ENCODE data around the gene KIF12. TPM values are rescaled to one million over a fixed set of nuclear protein-coding genes. Genes with fewer than 3 reads are reported as not detected.

Gene KIF12
- total and polyA plus RNA-seq, 2 donors (not counting 1 experiment from before 2014, with no cell fraction given): not detected

GRCh38 chr9:114105236-114105635, 6.1 kb upstream of the KIF12 start:
- no peaks in the 10 kb centered on the region for H3K4me1 ChIP-seq (ENCODE audit: control insufficient read depth, extremely low read depth, insufficient read depth, low read length)
- no peak overlapping the region for H3K4me3 ChIP-seq (replicated peaks in 1 of 4; ENCODE audit: control extremely low read depth in 1 of 4, insufficient read depth in 1 of 4, low read depth in 3 of 4, low read length in 4 of 4)
- H3K9ac ChIP-seq (ENCODE audit: insufficient read depth, low read length): no peak overlapping the region
- H3K27me3 ChIP-seq (ENCODE audit: control insufficient read depth, insufficient read depth, low read length): peaks cover 6% of the 10 kb centered on the region
- no peak for DNase-seq (ENCODE audit: low read depth in 2 of 2)
- TF ChIP-seq, protein P1, sequence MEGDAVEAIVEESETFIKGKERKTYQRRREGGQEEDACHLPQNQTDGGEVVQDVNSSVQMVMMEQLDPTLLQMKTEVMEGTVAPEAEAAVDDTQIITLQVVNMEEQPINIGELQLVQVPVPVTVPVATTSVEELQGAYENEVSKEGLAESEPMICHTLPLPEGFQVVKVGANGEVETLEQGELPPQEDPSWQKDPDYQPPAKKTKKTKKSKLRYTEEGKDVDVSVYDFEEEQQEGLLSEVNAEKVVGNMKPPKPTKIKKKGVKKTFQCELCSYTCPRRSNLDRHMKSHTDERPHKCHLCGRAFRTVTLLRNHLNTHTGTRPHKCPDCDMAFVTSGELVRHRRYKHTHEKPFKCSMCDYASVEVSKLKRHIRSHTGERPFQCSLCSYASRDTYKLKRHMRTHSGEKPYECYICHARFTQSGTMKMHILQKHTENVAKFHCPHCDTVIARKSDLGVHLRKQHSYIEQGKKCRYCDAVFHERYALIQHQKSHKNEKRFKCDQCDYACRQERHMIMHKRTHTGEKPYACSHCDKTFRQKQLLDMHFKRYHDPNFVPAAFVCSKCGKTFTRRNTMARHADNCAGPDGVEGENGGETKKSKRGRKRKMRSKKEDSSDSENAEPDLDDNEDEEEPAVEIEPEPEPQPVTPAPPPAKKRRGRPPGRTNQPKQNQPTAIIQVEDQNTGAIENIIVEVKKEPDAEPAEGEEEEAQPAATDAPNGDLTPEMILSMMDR (conservative IDR thresholded peaks at IDR 0.05 in 1 of 2, IDR thresholded peaks at IDR 0.05 in 1 of 2; ENCODE audit: low read depth in 1 of 2, low read length in 2 of 2): no peak
- no peak for TF ChIP-seq EZH2 (IDR thresholded peaks at IDR 0.05; ENCODE audit: low read length, missing control alignments)
- H3K36me3 ChIP-seq (ENCODE audit: control insufficient read depth, insufficient read depth, low read length): no peaks in the 10 kb centered on the region
- no peaks in the 10 kb centered on the region for H3K9me3 ChIP-seq (ENCODE audit: control insufficient read depth, insufficient read depth, low read depth, low read length)
- H4K20me1 ChIP-seq (ENCODE audit: control insufficient read depth, extremely low read depth, insufficient read depth, low read length): no peaks in the 10 kb centered on the region
- H2AFZ ChIP-seq (ENCODE audit: low read length): no peak overlapping the region
- H3K79me2 ChIP-seq (ENCODE audit: control insufficient read depth, insufficient read depth, low read length): no peaks in the 10 kb centered on the region
- no peak overlapping the region for H3K27ac ChIP-seq (ENCODE audit: insufficient read depth, low read length)
- H3K4me2 ChIP-seq (ENCODE audit: extremely low read depth, insufficient read depth, low read length): no peak overlapping the region

DNA sequence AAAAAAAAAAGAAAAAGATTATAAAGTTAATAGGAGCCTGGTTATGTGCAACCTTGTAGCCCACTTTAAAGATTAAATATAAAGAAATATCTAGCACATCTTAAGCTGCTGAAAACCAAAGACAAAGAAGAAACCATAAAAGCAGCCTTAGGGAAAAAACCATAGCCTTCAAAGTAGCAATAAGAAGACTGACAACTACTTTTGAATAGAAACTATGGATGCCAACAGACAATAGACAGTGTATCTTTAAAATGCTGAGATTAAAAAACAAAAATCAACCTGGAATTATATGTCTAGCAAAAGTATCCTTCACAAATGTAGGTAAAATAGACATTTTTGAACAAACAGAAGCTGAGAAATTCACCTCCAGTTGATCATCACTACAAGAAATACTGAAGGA, 3.4 kb upstream of the KIF12 start:
- no peaks in the 10 kb centered on the region for H3K36me3 ChIP-seq (ENCODE audit: control insufficient read depth, insufficient read depth, low read length)
- no peak overlapping the region for H3K9ac ChIP-seq (ENCODE audit: insufficient read depth, low read length)
- no peak overlapping the region for H3K4me2 ChIP-seq (ENCODE audit: extremely low read depth, insufficient read depth, low read length)
- DNase-seq (ENCODE audit: low read depth in 2 of 2): no peak
- H3K4me1 ChIP-seq (ENCODE audit: control insufficient read depth, extremely low read depth, insufficient read depth, low read length): no peaks in the 10 kb centered on the region
- H3K4me3 ChIP-seq (replicated peaks in 1 of 4; ENCODE audit: control extremely low read depth in 1 of 4, insufficient read depth in 1 of 4, low read depth in 3 of 4, low read length in 4 of 4): no peak overlapping the region
- H3K79me2 ChIP-seq (ENCODE audit: control insufficient read depth, insufficient read depth, low read length): no peaks in the 10 kb centered on the region
- no peaks in the 10 kb centered on the region for H3K9me3 ChIP-seq (ENCODE audit: control insufficient read depth, insufficient read depth, low read depth, low read length)
- no peak overlapping the region for H3K27ac ChIP-seq (ENCODE audit: insufficient read depth, low read length)
- H2AFZ ChIP-seq (ENCODE audit: low read length): no peak overlapping the region
- TF ChIP-seq, protein P1 (conservative IDR thresholded peaks at IDR 0.05 in 1 of 2, IDR thresholded peaks at IDR 0.05 in 1 of 2; ENCODE audit: low read depth in 1 of 2, low read length in 2 of 2): no peak
- TF ChIP-seq EZH2 (IDR thresholded peaks at IDR 0.05; ENCODE audit: low read length, missing control alignments): no peak
- H4K20me1 ChIP-seq (ENCODE audit: control insufficient read depth, extremely low read depth, insufficient read depth, low read length): no peaks in the 10 kb centered on the region
- H3K27me3 ChIP-seq (ENCODE audit: control insufficient read depth, insufficient read depth, low read length): peaks cover 21% of the 10 kb centered on the region

- no peaks in the 10 kb centered on the region for H3K79me2 ChIP-seq (ENCODE audit: control insufficient read depth, insufficient read depth, low read length)
- no peaks in the 10 kb centered on the region for H3K9me3 ChIP-seq (ENCODE audit: control insufficient read depth, insufficient read depth, low read depth, low read length)
- H3K4me1 ChIP-seq (ENCODE audit: control insufficient read depth, extremely low read depth, insufficient read depth, low read length): no peaks in the 10 kb centered on the region
- no peak overlapping the region for H3K4me2 ChIP-seq (ENCODE audit: extremely low read depth, insufficient read depth, low read length)
- H4K20me1 ChIP-seq (ENCODE audit: control insufficient read depth, extremely low read depth, insufficient read depth, low read length): no peaks in the 10 kb centered on the region
- no peak for DNase-seq (ENCODE audit: low read depth in 2 of 2)
- H3K4me3 ChIP-seq (replicated peaks in 1 of 4; ENCODE audit: control extremely low read depth in 1 of 4, insufficient read depth in 1 of 4, low read depth in 3 of 4, low read length in 4 of 4): no peak overlapping the region
- TF ChIP-seq EZH2 (IDR thresholded peaks at IDR 0.05; ENCODE audit: low read length, missing control alignments): no peak
- TF ChIP-seq, protein P1 (conservative IDR thresholded peaks at IDR 0.05 in 1 of 2, IDR thresholded peaks at IDR 0.05 in 1 of 2; ENCODE audit: low read depth in 1 of 2, low read length in 2 of 2): no peak
- no peak overlapping the region for H3K27ac ChIP-seq (ENCODE audit: insufficient read depth, low read length)
- peaks cover 27% of the 10 kb centered on the region for H3K27me3 ChIP-seq (ENCODE audit: control insufficient read depth, insufficient read depth, low read length)
- no peaks in the 10 kb centered on the region for H3K36me3 ChIP-seq (ENCODE audit: control insufficient read depth, insufficient read depth, low read length)
- H3K9ac ChIP-seq (ENCODE audit: insufficient read depth, low read length): no peak overlapping the region
- no peak overlapping the region for H2AFZ ChIP-seq (ENCODE audit: low read length)
These were observed 1.4 kb upstream of the KIF12 start for GRCh38 chr9:114100536-114100935.

Measured in fibroblast of lung (primary cell).